Ramos (cell line): ENCODE measurements around the gene ADAP1.

Experiments
- in situ Hi-C: fragments of 300-500 bp; cut with MboI; formaldehyde crosslinking; loops from one replicate; pipeline ENCODE4 v1.14.3; 2022; ENCODE audit warnings: low sequenced_read_pairs; ENCODE audit not compliant: unreplicated experiment

ADAP1 gene

DNA sequence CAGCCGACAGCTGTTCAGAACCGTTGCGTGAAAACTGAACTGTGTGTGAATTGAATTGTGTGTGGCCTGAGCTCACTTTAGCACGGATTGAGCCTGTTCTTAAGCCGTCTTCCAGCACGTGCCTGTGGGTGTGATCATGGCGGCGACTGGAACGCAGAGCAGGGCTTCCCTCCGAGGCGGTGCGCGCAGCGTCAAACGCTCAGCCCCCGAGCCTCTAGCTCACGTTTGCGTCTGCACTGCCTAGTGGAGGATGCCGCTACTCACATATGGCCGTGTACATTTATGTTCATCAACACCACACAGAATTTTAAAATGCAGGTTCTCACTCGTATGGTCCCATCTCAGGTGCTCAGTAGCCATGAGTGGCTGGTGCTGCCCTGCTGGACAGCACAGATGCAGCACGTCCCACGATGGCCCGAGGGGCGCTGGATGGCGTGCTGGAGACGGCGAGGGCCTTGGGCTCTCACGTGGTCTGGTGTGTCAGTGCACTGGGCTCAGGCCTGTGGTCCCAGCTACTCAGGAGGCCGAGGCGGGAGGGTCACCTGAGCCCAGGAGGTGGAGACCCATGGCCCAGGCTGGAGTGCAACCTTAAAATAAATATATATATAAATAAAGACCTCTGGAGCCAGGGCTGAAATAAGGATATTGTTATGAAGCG lies 100.2 kb downstream of the ADAP1 start:
- in situ Hi-C loops, result no loop called here

DNA sequence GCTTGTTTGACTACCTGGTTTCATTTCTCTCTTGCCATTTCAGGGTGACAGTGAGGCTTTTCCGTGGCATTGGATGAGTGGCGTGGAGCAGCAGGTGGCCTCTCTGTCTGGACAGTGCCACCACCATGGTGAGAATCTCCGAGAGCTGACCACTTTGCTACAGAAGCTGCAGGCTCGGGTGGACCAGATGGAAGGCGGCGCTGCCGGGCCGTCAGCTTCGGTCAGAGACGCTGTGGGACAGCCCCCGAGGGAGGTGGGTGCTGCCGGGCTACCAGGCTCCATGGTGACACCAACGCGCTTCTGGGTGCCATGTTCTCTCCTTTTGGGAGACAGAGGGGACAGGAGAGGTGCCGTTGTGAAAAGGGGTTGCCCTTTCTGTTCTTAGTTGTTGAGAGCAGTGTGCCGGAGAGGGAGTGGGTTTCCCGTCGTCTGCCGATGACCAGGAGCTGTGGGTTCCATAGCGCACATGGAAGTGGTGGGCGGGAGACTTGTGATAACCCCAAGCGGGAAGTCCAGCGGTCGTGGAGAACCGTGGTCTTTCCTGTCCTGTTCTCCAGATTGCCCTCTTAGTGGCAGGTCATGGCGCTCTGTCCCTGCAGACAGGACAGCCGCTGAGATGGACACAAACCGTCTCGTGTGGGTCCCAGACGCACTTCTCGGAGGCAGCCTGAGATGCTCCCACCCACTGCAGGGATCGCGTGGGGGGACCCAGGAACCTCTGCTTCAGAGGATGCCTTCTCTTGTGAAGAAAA lies 100.9 kb downstream of the ADAP1 start:
- in situ Hi-C loops, result no loop called here

DNA sequence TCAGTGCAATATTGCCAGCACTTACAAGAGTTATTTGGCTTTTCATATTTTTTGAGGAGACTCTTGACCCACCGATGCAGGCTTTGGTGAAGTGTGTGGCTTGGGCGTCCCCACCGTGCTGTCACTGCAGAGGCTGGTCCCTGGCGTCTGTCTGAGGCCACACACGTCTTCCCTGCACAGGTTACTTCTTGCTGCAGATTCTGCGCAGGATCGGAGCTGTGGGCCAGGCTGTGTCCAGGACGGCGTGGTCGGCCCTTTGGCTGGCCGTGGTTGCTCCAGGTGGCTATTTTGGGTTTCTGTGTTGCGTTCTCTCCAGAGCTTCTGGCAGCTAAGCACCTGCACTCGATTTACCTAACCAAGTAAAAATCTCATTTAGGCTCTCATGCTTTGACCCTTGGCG lies 103.3 kb downstream of the ADAP1 start:
- in situ Hi-C loops, result no loop called here

DNA sequence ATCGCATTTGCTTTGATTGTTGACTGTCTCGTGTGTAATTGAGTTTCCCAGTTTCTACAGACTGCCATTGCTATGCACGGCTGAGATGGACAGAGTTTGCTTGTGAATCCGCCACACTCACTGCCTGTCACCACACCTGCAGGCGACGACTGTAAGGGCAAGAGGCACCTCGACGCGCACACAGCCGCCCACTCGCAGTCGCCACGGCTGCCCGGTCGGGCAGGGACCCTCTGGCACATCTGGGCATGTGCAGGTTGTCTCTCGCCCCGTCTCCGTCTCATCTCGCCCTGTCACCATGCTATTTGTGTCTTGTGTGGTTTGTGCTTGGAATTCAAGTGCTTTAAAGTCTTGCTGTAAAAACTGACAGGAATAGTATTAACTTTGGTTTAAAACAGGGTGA lies 104.7 kb downstream of the ADAP1 start:
- in situ Hi-C loops, result no loop called here

DNA sequence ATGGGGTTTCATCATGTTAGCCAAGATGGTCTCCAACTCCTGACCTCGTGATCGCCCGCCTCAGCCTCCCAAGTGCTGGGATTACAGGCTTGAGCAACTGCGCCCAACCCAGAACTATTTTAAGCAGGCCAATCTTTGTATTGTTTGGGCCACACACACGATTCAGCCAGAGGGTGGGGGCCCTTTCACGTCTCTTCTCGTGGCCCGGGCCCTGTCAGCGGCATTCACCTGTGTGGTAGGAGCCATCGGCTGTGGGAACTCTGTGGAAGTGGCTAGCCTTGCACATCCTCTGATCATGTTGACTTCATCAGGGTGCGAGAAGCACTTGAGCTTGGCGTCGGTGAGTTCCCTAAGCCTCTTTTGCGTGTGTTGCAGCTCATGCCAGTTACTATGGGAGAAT lies 105.3 kb downstream of the ADAP1 start:
- in situ Hi-C loops, result no loop called here
